Gastroesophageal sphincter (tissue), 3 donors: Measurements from ENCODE around the gene SLAMF9.

ENCODE experiments used
- CTCF ChIP-seq, 4 experiments: fragments of 200-600 bp in 2 of 4; fragments of 450-650 bp in 2 of 4; sonication (generic) in 1 of 4; IDR thresholded peaks; one replicate each; pipeline ENCODE4 v1.5.1; 2017 to 2019; ENCODE audit warnings: antibody characterized with exemption in 4 of 4, mild to moderate bottlenecking in 2 of 4, moderate library complexity in 2 of 4
- POLR2A ChIP-seq, 2 donors: fragments of 450-650 bp; IDR thresholded peaks; one replicate each; pipeline ENCODE4 v1.6.1; 2017; ENCODE audit warnings: antibody characterized with exemption in 2 of 2, mild to moderate bottlenecking in 2 of 2, moderate library complexity in 1 of 2
- POLR2AphosphoS5 ChIP-seq: sonication (generic); formaldehyde crosslinking; IDR thresholded peaks from one replicate; pipeline ENCODE4 v1.6.1; 2017; ENCODE audit warnings: antibody characterized with exemption

DNA sequence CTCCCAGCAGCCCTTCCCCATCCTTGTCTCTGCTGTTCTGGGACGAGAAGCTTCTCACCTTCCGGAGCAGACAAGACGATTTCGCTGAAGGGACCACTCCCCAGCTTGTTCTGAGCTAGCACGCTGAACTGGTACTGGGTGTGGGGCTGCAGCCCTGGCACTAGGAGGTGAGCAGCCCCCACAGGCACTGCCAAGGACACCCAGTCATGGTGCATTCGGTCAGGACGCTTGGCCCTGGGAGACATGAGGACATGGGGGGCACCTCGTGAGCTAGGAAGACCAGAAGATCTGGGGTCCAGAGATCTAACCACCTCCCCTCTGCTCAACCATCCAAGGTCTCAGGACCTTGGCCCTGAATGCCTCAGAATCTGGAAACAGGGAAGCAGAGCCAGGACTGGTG lies 23.4 kb downstream of the SLAMF9 start:
- TF ChIP-seq CTCF (IDR thresholded peaks at IDR 0.05): no peak
- TF ChIP-seq POLR2AphosphoS5: no peak
- TF ChIP-seq POLR2A (IDR thresholded peaks at IDR 0.05): no peak
